RKO (cell line): ENCODE measurements around the gene FCGR2B.
"Not testable (repeated sequence)": the region's sequence is repeated elsewhere in the genome, so short reads cannot be mapped to it uniquely, and the experiment has no call there.

Experiments
- DNase-seq: peaks from one replicate; pipeline ENCODE4 v3.0.0-alpha.2; 2016; ENCODE audit warnings: low spot score

FCGR2B gene

GRCh38 chr1:161647507-161648360 is 15.2 kb upstream of the FCGR2B start:
- not testable (repeated sequence) for DNase-seq

- DNase-seq = not testable (repeated sequence)
Observed at GRCh38 chr1:161653541-161653940, 9.4 kb upstream of the FCGR2B start.

GRCh38 chr1:161653971-161654370 is 9.0 kb upstream of the FCGR2B start:
- DNase-seq = not testable (repeated sequence)

GRCh38 chr1:161658524-161658923 is 4.4 kb upstream of the FCGR2B start:
- DNase-seq = not testable (repeated sequence)

GRCh38 chr1:161661660-161662311 is 1.2 kb upstream of the FCGR2B start:
- DNase-seq = not testable (repeated sequence)

- DNase-seq = not testable (repeated sequence)
Observed at GRCh38 chr1:161663569-161663968, 626 bp downstream of the FCGR2B start.

GRCh38 chr1:161664689-161665088 is 1.7 kb downstream of the FCGR2B start:
- DNase-seq = not testable (repeated sequence)

- not testable (repeated sequence) for DNase-seq
Observed at GRCh38 chr1:161671045-161672020, 8.4 kb downstream of the FCGR2B start.

GRCh38 chr1:161673437-161673836 is 10.5 kb downstream of the FCGR2B start:
- not testable (repeated sequence) for DNase-seq

GRCh38 chr1:161674447-161674846 is 11.5 kb downstream of the FCGR2B start:
- DNase-seq = not testable (repeated sequence)

- DNase-seq = not testable (repeated sequence)
Observed at GRCh38 chr1:161674908-161675307, 12.0 kb downstream of the FCGR2B start.

- DNase-seq = no peak
Observed at GRCh38 chr1:161676441-161676840, 13.5 kb downstream of the FCGR2B start.

GRCh38 chr1:161676958-161677689 is 14.2 kb downstream of the FCGR2B start:
- DNase-seq = no peak

GRCh38 chr1:161678500-161678899 is 15.6 kb downstream of the FCGR2B start:
- DNase-seq = no peak

GRCh38 chr1:161681879-161682278 is 18.9 kb downstream of the FCGR2B start:
- no peak for DNase-seq

GRCh38 chr1:161688946-161689345 is 26.0 kb downstream of the FCGR2B start:
- no peak for DNase-seq

- no peak for DNase-seq
Observed at GRCh38 chr1:161691846-161692245, 28.9 kb downstream of the FCGR2B start.

- DNase-seq = not testable (repeated sequence)
Observed at GRCh38 chr1:161693020-161693712, 30.2 kb downstream of the FCGR2B start.

GRCh38 chr1:161698302-161698701 is 35.4 kb downstream of the FCGR2B start:
- not testable (repeated sequence) for DNase-seq

GRCh38 chr1:161702250-161702649 is 39.3 kb downstream of the FCGR2B start:
- DNase-seq = no peak

GRCh38 chr1:161705537-161705936 is 42.6 kb downstream of the FCGR2B start:
- no peak for DNase-seq
